GM21528 (cell line): ENCODE data around the gene TPRG1L.
"Not testable (repeated sequence)": the region's sequence is repeated elsewhere in the genome, so short reads cannot be mapped to it uniquely, and the experiment has no call there.

Experiments
- ATAC-seq: cut with Tn5 transposase; IDR thresholded peaks from one replicate; pipeline ENCODE4 v1.9.1; 2021; ENCODE audit warnings: mild to moderate bottlenecking, moderate library complexity; ENCODE audit not compliant: unreplicated experiment, low FRiP score

Gene TPRG1L

DNA sequence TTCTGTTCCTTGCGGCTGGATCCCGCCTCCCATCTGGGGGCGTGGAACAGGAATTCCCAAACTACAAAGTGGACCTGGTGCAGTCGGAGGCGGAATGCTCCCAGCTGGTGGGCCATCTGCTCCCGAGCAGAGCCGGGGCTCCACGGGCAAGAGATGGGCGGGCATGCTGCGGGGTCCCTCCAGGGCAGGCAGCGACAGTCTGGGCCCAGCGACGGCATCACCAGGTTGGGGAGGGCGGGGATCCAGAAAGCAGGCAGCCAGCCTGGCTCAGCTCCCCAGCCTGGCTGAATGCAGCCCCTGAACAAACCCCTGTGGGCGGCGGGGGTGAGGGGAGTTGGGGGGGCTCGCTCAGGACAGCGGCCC, 17.1 kb upstream of the TPRG1L start:
- no peak for ATAC-seq

DNA sequence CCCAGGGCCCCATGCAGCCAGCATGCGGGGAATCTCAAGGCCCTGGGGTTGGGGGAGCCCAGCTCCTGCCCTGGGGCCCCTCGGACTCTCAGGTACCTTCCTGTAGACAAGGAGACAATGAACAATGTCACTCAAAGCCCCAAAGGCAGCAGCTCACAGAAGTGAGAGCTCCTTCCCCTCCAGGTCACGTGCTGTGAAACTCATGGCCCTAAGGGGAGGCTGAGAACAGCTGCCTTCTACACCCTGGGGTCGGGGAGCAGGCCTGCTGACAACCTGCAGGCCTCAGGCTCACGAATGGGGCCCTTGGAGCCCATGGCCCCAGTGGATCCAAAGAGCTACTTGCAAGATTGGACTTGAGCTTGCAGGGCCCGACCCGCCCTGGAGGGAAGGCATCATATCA, 16.7 kb upstream of the TPRG1L start:
- ATAC-seq = no peak

DNA sequence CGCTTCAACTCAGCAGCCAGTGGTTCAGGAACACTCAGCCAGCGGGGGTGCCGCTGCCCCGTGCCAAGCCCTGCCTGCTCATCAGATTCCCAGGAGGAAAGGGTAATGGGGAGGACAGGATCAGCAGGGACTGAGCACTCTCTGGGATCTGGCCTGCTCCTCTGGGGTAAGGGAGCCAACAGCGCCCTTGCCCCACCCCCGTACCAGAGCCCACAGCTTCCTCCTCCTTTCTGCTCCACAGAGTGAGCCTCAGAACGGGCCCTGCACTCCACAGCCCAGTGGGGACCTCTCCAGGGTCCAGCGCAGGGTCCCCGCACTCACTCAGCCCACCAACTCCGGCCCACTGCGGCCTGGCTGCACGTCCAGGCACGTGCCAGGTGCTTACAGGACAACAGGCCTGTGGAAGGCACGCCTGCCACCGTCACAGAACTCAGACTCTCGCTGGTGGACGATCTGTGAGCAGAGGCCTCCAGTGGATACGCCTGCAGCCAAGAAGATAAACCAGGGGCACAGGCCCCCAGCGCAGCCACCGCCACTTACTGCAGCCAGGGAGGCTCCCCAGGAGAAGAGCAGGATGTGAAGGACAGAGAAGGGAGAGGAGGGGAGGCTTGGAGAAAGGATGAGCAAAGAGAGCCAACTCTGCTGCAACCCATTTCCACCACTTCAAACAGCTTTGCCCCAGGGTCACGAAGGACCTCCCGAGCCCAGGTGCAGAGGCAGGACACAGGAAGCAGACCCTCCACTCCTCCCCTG, 15.6 kb upstream of the TPRG1L start:
- no peak for ATAC-seq

DNA sequence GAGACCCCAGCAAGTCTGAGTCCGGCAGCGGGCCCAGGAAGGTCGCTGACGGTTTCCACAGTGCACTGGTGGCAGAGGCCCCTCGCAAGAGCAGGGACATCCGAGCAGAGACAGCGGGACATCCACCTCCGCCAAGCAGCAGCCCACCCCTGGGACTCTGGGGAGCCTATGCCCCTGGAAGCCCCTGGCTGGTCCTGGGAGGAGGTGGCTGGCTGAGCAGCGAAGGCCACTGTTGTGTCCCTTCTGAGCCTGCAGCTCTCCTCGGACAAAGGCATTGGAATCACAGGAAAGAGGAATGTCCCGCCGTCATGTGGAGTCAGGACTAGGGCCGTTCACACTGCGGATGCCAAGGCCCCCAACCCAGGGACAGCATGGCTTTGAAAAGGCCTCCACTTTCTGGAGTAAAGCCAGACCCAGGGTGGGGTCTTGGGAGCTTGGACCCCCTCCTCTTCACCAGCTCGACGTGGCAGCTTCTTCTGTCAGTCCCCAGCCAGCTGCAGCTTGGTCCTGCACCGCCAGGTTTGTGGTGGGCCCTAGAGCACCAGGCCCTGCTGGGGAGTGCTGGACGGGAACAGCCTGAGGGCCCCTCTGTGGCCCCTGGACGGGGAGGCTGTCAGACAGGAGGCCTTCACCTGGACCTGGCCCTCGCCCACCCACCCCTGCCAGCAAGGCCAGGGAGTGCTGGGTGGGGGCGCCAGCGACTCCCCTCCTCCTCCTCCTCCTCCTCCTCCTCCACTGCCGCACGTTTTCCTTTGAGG, 14.9 kb upstream of the TPRG1L start:
- ATAC-seq = no peak

DNA sequence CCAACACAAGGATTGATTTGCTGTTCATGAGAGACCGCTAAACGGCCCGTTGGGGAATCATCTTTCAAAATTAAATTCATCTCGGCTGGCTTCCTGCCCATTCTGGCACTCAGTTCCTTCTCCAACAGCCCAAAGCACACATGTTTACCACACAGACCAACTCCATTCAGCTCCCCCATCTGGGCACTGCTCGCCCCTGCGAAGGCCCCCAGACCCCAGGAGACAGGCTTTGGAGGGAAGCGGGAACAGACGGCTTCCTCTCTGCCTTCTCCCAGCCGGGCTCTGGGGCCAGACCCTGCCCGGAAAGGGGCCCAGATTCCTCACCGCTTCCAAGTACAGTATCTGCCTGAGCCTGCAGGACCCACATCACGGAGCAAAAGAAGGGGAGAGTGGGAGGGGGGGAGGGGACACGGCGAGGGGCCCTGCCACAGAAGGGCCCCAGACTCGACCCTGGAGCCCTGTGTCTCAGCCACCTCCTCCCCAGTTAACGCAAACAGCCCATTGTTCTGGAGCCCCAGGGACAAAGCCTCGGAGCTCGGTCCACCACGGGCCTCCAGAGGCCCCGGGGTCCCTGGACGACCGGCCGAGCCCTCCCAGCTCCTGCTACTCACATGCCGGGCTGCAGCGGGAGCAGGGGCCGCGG, 14.2 kb upstream of the TPRG1L start:
- ATAC-seq = no peak

GRCh38 chr1:3611170-3612019, 13.4 kb upstream of the TPRG1L start, which contains the start of gene MEGF6:
MEGF6 (minus strand) TSS chr1:3611508; CDS start chr1:3611268, 240 bp downstream.
- no peak for ATAC-seq

- no peak for ATAC-seq
These were observed 12.7 kb upstream of the TPRG1L start for GRCh38 chr1:3612123-3612522.

GRCh38 chr1:3614755-3615742, 9.8 kb upstream of the TPRG1L start:
- ATAC-seq = no peak

GRCh38 chr1:3616861-3617260, 8.0 kb upstream of the TPRG1L start:
- no peak for ATAC-seq

DNA sequence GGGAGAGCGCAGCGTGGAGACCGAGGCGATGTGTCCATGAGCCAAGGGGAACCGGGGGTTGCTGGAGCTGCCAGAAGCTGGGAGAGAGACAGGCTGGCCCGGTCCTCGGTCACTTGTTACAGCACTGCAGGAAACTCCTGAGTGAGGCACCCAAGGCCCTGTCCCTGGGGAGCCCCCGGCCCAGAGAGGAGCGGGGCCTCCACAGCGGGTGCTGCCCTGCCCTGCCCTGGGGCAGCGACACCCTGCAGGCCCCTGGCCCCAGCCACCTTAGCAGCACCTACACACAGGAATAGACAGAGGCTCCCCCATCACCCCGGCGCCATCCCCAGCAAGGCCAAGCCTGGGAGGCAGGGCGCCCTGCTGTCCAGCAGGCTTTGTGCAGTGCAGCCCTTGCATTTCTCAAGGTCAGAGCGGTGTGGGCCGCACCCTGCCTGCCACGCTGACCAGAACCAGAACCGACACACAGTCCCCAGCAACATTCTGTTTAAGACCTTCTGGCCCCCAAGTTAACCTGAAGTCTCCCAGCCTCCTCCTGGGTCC, 6.9 kb upstream of the TPRG1L start:
- no peak for ATAC-seq

DNA sequence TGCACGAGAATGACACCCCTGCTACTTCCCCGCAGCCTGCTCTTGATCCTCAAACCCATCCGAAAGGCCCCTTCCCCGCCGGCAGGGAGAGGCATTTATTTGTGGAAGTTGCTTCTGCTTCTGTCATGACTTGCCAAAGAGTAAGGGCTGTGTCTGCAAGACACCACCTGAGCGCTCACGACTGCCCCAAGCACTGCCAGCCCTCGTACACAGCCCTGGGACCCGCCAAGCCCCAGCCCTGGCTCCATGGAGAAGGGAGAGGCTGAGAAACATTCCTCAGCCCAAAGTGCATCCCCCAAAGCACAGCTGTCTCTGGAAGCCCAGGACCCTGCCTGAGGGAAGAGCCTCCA, 6.3 kb upstream of the TPRG1L start:
- ATAC-seq = no peak

DNA sequence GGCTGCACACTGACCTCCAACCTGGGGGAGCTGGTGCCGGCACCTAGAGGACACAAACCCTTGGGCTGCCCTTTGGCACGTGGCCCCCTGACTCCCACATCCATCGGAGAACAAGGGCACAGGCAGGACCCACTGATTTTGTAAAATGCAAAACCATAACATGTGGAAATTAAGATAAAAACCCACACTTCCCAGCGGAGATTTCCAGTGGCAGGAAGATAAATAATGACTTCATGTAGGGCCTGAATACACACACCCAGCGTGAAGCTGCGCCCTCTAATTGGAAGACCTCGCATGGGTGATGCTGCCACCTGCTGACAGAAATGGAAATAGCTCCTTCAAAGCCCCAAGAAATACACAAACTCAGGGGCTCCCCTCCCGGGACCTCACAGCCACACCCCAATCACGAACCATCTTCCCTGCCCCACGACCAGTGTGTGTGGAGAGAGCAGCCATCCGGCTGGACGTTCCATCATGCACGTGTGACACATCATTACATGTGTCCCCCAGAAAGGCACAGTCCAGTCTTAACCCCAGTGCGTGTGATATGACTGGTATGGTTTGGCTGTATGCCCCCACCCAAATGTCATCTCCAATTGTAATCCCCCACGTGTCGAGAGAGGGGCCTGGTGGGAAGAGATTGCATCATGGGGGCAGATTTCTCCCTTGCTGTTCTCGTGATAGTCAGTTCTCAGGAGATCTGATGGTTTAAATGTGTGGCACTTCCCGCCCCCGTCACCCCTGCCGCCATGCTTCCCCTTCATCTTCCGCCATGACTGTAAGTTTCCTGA, 5.7 kb upstream of the TPRG1L start:
- ATAC-seq = no peak

- ATAC-seq = no peak
These were observed 4.1 kb upstream of the TPRG1L start for GRCh38 chr1:3620708-3621107.

- not testable (repeated sequence) for ATAC-seq
These were observed 3.6 kb upstream of the TPRG1L start for GRCh38 chr1:3621151-3621671.

- ATAC-seq = not testable (repeated sequence)
These were observed 2.7 kb upstream of the TPRG1L start for GRCh38 chr1:3622102-3622501.

DNA sequence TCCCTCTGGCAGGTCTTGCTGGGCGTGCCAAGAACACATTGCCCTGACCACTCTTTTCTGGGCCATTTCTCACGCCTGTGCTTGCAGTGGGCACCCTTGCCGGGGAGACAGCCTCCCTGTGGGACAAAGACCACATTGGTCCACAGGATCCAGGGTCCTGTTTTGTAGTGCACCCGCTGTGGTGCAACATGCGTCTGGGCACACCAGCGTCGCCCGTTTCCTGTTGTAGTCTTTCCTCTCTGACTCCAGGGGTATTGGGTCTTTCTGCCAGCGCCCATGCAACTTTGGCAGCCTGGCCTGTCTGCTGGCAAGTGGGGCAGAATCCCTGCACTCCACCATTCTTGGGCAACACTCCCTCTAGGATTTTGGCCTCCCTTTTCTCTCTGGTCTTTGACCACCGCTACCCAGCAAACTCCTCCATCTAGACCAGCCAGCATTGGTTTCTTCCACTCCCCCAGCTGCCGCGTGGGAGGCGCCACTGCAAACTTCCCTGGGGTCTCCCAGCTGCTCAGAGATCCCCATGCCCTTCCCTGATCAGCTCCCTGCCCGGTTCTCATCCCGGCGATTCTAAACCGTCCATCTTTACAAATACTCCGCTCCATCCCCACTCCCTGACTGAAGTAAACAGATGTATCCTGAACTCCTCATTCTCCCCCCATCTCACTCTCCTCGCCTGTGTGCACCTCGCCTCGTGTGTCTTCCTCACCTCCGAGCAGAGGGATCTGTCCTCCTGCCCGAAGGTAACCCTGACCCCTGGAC, 1.2 kb upstream of the TPRG1L start:
- no peak for ATAC-seq

DNA sequence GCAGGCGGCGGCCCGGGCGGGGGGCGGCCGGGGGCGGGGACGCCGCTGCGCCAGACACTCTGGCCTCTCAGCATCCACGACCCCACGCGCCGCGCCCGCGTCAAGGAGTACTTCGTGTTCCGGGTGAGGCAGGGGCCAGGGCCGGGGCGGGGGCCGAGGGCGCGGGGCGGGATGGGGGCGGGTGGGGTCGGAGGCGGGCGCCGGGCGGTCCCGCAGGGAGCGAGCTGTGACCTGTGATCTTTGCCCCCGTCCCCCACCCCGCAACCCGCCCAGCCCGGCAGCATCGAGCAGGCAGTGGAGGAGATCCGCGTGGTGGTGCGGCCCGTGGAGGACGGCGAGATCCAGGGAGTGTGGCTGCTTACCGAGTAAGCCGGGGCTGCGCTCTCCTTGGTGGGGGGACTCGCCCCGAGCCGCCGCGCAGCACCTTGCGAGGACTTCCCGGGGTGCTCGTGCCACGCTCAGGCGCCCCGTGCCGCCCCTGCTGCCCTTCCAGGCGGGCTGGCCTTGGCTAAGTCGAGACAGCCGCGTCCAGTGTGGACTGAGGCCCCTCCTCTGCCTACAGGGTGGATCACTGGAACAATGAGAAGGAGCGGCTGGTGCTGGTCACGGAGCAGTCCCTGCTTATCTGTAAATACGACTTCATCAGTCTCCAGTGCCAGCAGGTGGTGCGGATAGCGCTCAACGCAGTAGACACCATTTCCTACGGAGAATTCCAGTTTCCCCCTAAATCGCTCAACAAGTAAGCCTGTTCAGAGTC, 514 bp downstream of the TPRG1L start:
- peak; percentile 7 for ATAC-seq
